Neuron (in vitro differentiated cells): ENCODE data around the gene ATXN2.

ENCODE experiments used
- H2AFZ ChIP-seq: one replicate; pipeline ENCODE4 v1.6.1; 2013; ENCODE audit warnings: low read depth, mild to moderate bottlenecking, inconsistent platforms, low read length, moderate library complexity
- H3K27me3 ChIP-seq: one replicate; pipeline ENCODE4 v1.6.1; 2013; ENCODE audit warnings: low read length; ENCODE audit not compliant: insufficient read depth
- H3K36me3 ChIP-seq: one replicate; pipeline ENCODE4 v1.6.1; 2013; ENCODE audit warnings: low read length; ENCODE audit not compliant: insufficient read depth
- H3K4me1 ChIP-seq: one replicate; pipeline ENCODE4 v1.6.1; 2013; ENCODE audit warnings: low read length; ENCODE audit not compliant: insufficient read depth
- H3K4me3 ChIP-seq: 2 replicates; pipeline ENCODE4 v1.5.1; 2013; ENCODE audit warnings: mild to moderate bottlenecking, low read length, moderate library complexity
- H3K9me3 ChIP-seq: one replicate; pipeline ENCODE4 v1.6.1; 2013; ENCODE audit warnings: low read length

ATXN2 gene

GRCh38 chr12:111438481-111438880, 160.6 kb downstream of the ATXN2 start:
- Histone ChIP-seq H3K9me3 (no peaks in the 10 kb centered on the region), H3K36me3 (peaks cover 3% of the 10 kb centered on the region)

GRCh38 chr12:111437816-111438454, 161.2 kb downstream of the ATXN2 start:
- Histone ChIP-seq H2AFZ (no peak overlapping the region), H3K36me3 (no peaks in the 10 kb centered on the region), H3K4me3 (no peak overlapping the region), H3K9me3 (no peaks in the 10 kb centered on the region), H3K27me3 (no peaks in the 10 kb centered on the region), H3K4me1 (peaks cover 3% of the 10 kb centered on the region)

More at GRCh38 chr12:111438481-111438880, 160.6 kb downstream of the ATXN2 start:
- Histone ChIP-seq H2AFZ (no peak overlapping the region), H3K4me1 (peaks cover 3% of the 10 kb centered on the region), H3K27me3 (no peaks in the 10 kb centered on the region), H3K4me3 (no peak overlapping the region)

- Histone ChIP-seq H2AFZ (no peak overlapping the region), H3K4me1 (peaks cover 3% of the 10 kb centered on the region), H3K9me3 (no peaks in the 10 kb centered on the region), H3K4me3 (no peak overlapping the region), H3K27me3 (no peaks in the 10 kb centered on the region), H3K36me3 (no peaks in the 10 kb centered on the region)
These were observed 162.3 kb downstream of the ATXN2 start for GRCh38 chr12:111436811-111437210.

- H3K4me3 ChIP-seq = no peak overlapping the region
- peaks cover 3% of the 10 kb centered on the region for H3K4me1 ChIP-seq
- H3K9me3 ChIP-seq = no peaks in the 10 kb centered on the region
- H3K27me3 ChIP-seq = no peaks in the 10 kb centered on the region
- H3K36me3 ChIP-seq = no peaks in the 10 kb centered on the region
- no peak overlapping the region for H2AFZ ChIP-seq
These were observed 162.8 kb downstream of the ATXN2 start for GRCh38 chr12:111436266-111436665.

GRCh38 chr12:111435661-111436201, 163.4 kb downstream of the ATXN2 start:
- H3K4me3 ChIP-seq = no peak overlapping the region
- H3K36me3 ChIP-seq = no peaks in the 10 kb centered on the region
- H2AFZ ChIP-seq = no peak overlapping the region
- H3K27me3 ChIP-seq = no peaks in the 10 kb centered on the region
- peaks cover 4% of the 10 kb centered on the region for H3K4me1 ChIP-seq
- no peaks in the 10 kb centered on the region for H3K9me3 ChIP-seq

GRCh38 chr12:111434680-111435338, 164.3 kb downstream of the ATXN2 start:
- Histone ChIP-seq H3K27me3 (no peaks in the 10 kb centered on the region), H2AFZ (no peak overlapping the region), H3K4me1 (peaks cover 6% of the 10 kb centered on the region), H3K4me3 (no peak overlapping the region), H3K36me3 (no peaks in the 10 kb centered on the region), H3K9me3 (no peaks in the 10 kb centered on the region)

GRCh38 chr12:111434049-111434448, 165.1 kb downstream of the ATXN2 start:
- Histone ChIP-seq H3K4me3 (no peak overlapping the region), H3K4me1 (peaks cover 6% of the 10 kb centered on the region), H3K9me3 (no peaks in the 10 kb centered on the region), H3K36me3 (no peaks in the 10 kb centered on the region), H3K27me3 (no peaks in the 10 kb centered on the region), H2AFZ (no peak overlapping the region)

GRCh38 chr12:111431772-111432171, 167.3 kb downstream of the ATXN2 start:
- Histone ChIP-seq H2AFZ (no peak overlapping the region), H3K9me3 (no peaks in the 10 kb centered on the region), H3K27me3 (no peaks in the 10 kb centered on the region), H3K4me3 (no peak overlapping the region), H3K4me1 (peaks cover 6% of the 10 kb centered on the region), H3K36me3 (no peaks in the 10 kb centered on the region)

- Histone ChIP-seq H3K36me3 (no peaks in the 10 kb centered on the region), H3K27me3 (no peaks in the 10 kb centered on the region), H3K9me3 (no peaks in the 10 kb centered on the region), H2AFZ (no peak overlapping the region), H3K4me3 (no peak overlapping the region), H3K4me1 (peaks cover 6% of the 10 kb centered on the region)
These were observed 168.4 kb downstream of the ATXN2 start for GRCh38 chr12:111430433-111431353.

- Histone ChIP-seq H3K27me3 (no peaks in the 10 kb centered on the region), H3K4me1 (peaks cover 5% of the 10 kb centered on the region)
These were observed 169.2 kb downstream of the ATXN2 start for GRCh38 chr12:111429828-111430432.

GRCh38 chr12:111428728-111429175, 170.4 kb downstream of the ATXN2 start:
- no peak overlapping the region for H3K4me3 ChIP-seq
- H2AFZ ChIP-seq = no peak overlapping the region
- no peaks in the 10 kb centered on the region for H3K9me3 ChIP-seq
- H3K36me3 ChIP-seq = no peaks in the 10 kb centered on the region
- no peaks in the 10 kb centered on the region for H3K27me3 ChIP-seq
- H3K4me1 ChIP-seq = peaks cover 3% of the 10 kb centered on the region

More at GRCh38 chr12:111429828-111430432, 169.2 kb downstream of the ATXN2 start:
- Histone ChIP-seq H3K4me3 (no peak overlapping the region), H3K36me3 (no peaks in the 10 kb centered on the region), H2AFZ (no peak overlapping the region), H3K9me3 (no peaks in the 10 kb centered on the region)

- H3K4me3 ChIP-seq = no peak overlapping the region
- peaks cover 3% of the 10 kb centered on the region for H3K4me1 ChIP-seq
- H3K9me3 ChIP-seq = no peaks in the 10 kb centered on the region
- H2AFZ ChIP-seq = no peak overlapping the region
- no peaks in the 10 kb centered on the region for H3K36me3 ChIP-seq
- no peaks in the 10 kb centered on the region for H3K27me3 ChIP-seq
These were observed 170.9 kb downstream of the ATXN2 start for GRCh38 chr12:111428081-111428727.
